ENCODE results near the gene DLGAP4. TPM values are rescaled to one million over a fixed set of nuclear protein-coding genes. Genes with fewer than 3 reads are reported as not detected.

Gene DLGAP4
- total RNA-seq, 2 experiments from 2014 or later, result 11.5 to 13.1 TPM

GRCh38 chr20:36549628-36549941 lies 243.4 kb downstream of the DLGAP4 start:
- no peaks in the 10 kb centered on the region for H3K27me3 Mint-ChIP-seq

GRCh38 chr20:36549942-36550789 lies 244.0 kb downstream of the DLGAP4 start:
- ChIA-PET POLR2A (no interaction called here), CTCF (no interaction called here)
- no peaks in the 10 kb centered on the region for H3K9me3 Mint-ChIP-seq
- DNase-seq (no peak), ATAC-seq (no peak)
- H3K4me3 Mint-ChIP-seq, result no peak overlapping the region
- H3K36me3 Mint-ChIP-seq (ENCODE audit: low read depth), result no peaks in the 10 kb centered on the region
- H3K27me3 Mint-ChIP-seq, result no peaks in the 10 kb centered on the region
- no peak overlapping the region for H3K27ac Mint-ChIP-seq
- H3K4me1 Mint-ChIP-seq (ENCODE audit: low read depth), result no peaks in the 10 kb centered on the region
- no peak for TF ChIP-seq CTCF (IDR thresholded peaks at IDR 0.05)
- intact Hi-C loops (cut with micrococcal nuclease), result loop anchor here (10.0 kb wide), 1 partner anchor 55 kb away; the partner anchor contains the start of gene RAB5IF

More at GRCh38 chr20:36549628-36549941, 243.4 kb downstream of the DLGAP4 start:
- Mint-ChIP-seq H3K4me1 (ENCODE audit: low read depth) (no peaks in the 10 kb centered on the region), H3K36me3 (ENCODE audit: low read depth) (no peaks in the 10 kb centered on the region), H3K27ac (no peak overlapping the region), H3K4me3 (no peak overlapping the region), H3K9me3 (no peaks in the 10 kb centered on the region)
- DNase-seq (no peak), ATAC-seq (no peak)
- ChIA-PET CTCF (no interaction called here), POLR2A (no interaction called here)
- intact Hi-C loops (cut with micrococcal nuclease), result no loop called here
- no peak for TF ChIP-seq CTCF (IDR thresholded peaks at IDR 0.05)

GRCh38 chr20:36550790-36551299 lies 244.7 kb downstream of the DLGAP4 start:
- ChIA-PET CTCF (no interaction called here), POLR2A (interaction anchor here (0.7 kb wide), 1 partner anchor 795 kb away, joined by 4 read pairs; no protein-coding TSS in a partner anchor)
- no peak for TF ChIP-seq CTCF (IDR thresholded peaks at IDR 0.05)
- H3K27me3 Mint-ChIP-seq, result no peaks in the 10 kb centered on the region
- H3K4me1 Mint-ChIP-seq (ENCODE audit: low read depth), result no peaks in the 10 kb centered on the region
- H3K9me3 Mint-ChIP-seq, result no peaks in the 10 kb centered on the region
- no peak for ATAC-seq
- DNase-seq, result no peak
- H3K27ac Mint-ChIP-seq, result no peak overlapping the region
- no peak overlapping the region for H3K4me3 Mint-ChIP-seq
- intact Hi-C loops (cut with micrococcal nuclease), result loop anchor here (10.0 kb wide), 1 partner anchor 54 kb away; the partner anchor contains the start of gene RAB5IF
- no peaks in the 10 kb centered on the region for H3K36me3 Mint-ChIP-seq (ENCODE audit: low read depth)

GRCh38 chr20:36555248-36555647 lies 249.1 kb downstream of the DLGAP4 start:
- ATAC-seq, result no peak
- Mint-ChIP-seq H3K36me3 (ENCODE audit: low read depth) (no peaks in the 10 kb centered on the region), H3K27ac (no peak overlapping the region), H3K9me3 (no peaks in the 10 kb centered on the region), H3K4me1 (ENCODE audit: low read depth) (peaks cover 7% of the 10 kb centered on the region), H3K4me3 (no peak overlapping the region), H3K27me3 (no peaks in the 10 kb centered on the region)
- POLR2A ChIA-PET, result no interaction called here
- TF ChIP-seq CTCF (IDR thresholded peaks at IDR 0.05), result no peak
- DNase-seq, result no peak
- intact Hi-C loops (cut with micrococcal nuclease), result loop anchor here (10.0 kb wide), 1 partner anchor 50 kb away; the partner anchor contains the start of gene RAB5IF
- CTCF ChIA-PET, result no interaction called here

- intact Hi-C loops (cut with micrococcal nuclease), result no loop called here
- Mint-ChIP-seq H3K27ac (no peak overlapping the region), H3K4me3 (no peak overlapping the region), H3K4me1 (ENCODE audit: low read depth) (peaks cover 3% of the 10 kb centered on the region), H3K27me3 (no peaks in the 10 kb centered on the region), H3K36me3 (ENCODE audit: low read depth) (peaks cover 9% of the 10 kb centered on the region), H3K9me3 (peaks cover 7% of the 10 kb centered on the region)
- CTCF ChIA-PET, result no interaction called here
- POLR2A ChIA-PET, result no interaction called here
- TF ChIP-seq CTCF (IDR thresholded peaks at IDR 0.05), result no peak
- DNase-seq (no peak), ATAC-seq (no peak)
These were observed 256.6 kb downstream of the DLGAP4 start for GRCh38 chr20:36562724-36563123.
